Thyroid gland (tissue), 4 donors: ENCODE measurements around the gene HRH4. TPM values are rescaled to one million over a fixed set of nuclear protein-coding genes. Genes with fewer than 3 reads are reported as not detected.

Experiments
- DNase-seq, 2 donors: peaks; one replicate each; pipeline ENCODE4 v3.0.0-alpha.2; 2019
- H3K27ac ChIP-seq, 3 donors: fragments of 200-600 bp; sonication (generic); 1 replicate in 2 of 3; 2 replicates in 1 of 3; pipeline ENCODE4 v1.5.1; 2016 to 2019; ENCODE audit warnings: mild to moderate bottlenecking in 1 of 3, moderate library complexity in 1 of 3
- H3K27me3 ChIP-seq: fragments of 200-600 bp; sonication (generic); one replicate; pipeline ENCODE4 v1.5.1; 2019
- H3K36me3 ChIP-seq, 2 donors: fragments of 200-600 bp; sonication (generic); one replicate each; pipeline ENCODE4 v1.5.1; 2016 to 2019
- H3K4me1 ChIP-seq, 2 donors: fragments of 200-600 bp; sonication (generic); one replicate each; pipeline ENCODE4 v1.5.1; 2017 to 2019
- H3K4me3 ChIP-seq, 3 donors: fragments of 200-600 bp; sonication (generic); replicated peaks in 1 of 3; 1 replicate in 2 of 3; 2 replicates in 1 of 3; pipeline ENCODE4 v1.5.1; 2016; ENCODE audit warnings: mild to moderate bottlenecking in 1 of 3
- H3K9me3 ChIP-seq: fragments of 200-600 bp; sonication (generic); one replicate; pipeline ENCODE4 v1.5.1; 2017
- POLR2A ChIP-seq, 2 donors: fragments of 450-650 bp; IDR thresholded peaks; one replicate each; pipeline ENCODE4 v1.6.1; 2017; ENCODE audit warnings: antibody characterized with exemption in 2 of 2, mild to moderate bottlenecking in 2 of 2, moderate library complexity in 1 of 2
- WGBS, 2 donors: methylation state at CpG; one replicate each; pipeline ENCODE4 v1.1.5; 2017; 5-methylcytosine and 5-hydroxymethylcytosine counted together
- intact Hi-C: fragments of 100-400 bp; cut with DNase I; formaldehyde crosslinking; loops from one replicate; pipeline ENCODE4 v1.15.1; 2023
- total RNA-seq, 4 donors: library from RNA; depleted of rRNA; stranded (reverse); fragments of >200 nt; gene quantifications; one replicate each; pipeline ENCODE4 v1.2.3, GENCODE V29; 2016
- TF ChIP-seq, protein P1 (sequence below), 6 experiments: fragments of 200-600 bp in 3 of 6; fragments of 450-650 bp in 3 of 6; sonication (generic) in 3 of 6; IDR thresholded peaks; one replicate each; pipeline ENCODE4 v1.5.1; 2016 to 2019; ENCODE audit warnings: antibody characterized with exemption in 6 of 6, mild to moderate bottlenecking in 2 of 6, inconsistent platforms in 1 of 6, moderate library complexity in 1 of 6

HRH4 gene
- total RNA-seq, 4 donors from 2014 or later: not detected

DNA sequence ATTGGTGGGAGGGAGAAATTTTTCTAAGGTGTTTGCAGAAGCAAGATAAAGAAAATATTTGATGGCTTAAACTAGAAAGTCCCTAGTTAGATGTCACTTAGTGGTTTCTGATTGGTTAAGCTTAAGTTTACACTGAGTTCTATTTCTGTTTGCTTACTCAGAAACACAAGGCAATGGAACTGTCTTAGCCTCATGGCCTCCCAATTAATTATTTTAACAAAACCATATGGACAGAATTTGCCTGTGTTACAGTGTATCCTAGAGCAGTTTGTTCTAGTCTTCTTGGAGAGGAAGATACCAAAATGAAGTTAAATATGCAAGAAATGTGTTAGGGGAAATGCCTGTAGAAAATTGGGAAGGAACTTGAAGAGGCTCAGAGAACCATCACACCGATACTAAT is 38.6 kb upstream of the HRH4 start:
- no peak for DNase-seq
- peaks cover 3% of the 10 kb centered on the region for H3K27me3 ChIP-seq
- H3K36me3 ChIP-seq: no peaks in the 10 kb centered on the region
- no peak overlapping the region for H3K27ac ChIP-seq
- H3K9me3 ChIP-seq: no peaks in the 10 kb centered on the region
- WGBS, 2 donors: 79% methylated on average over 1 of the region's 1 CpG
- intact Hi-C loops: loop anchor here (10.0 kb wide), 1 partner anchor 67 kb away; no protein-coding TSS in a partner anchor
- no peak overlapping the region for H3K4me3 ChIP-seq
- TF ChIP-seq, protein P1, sequence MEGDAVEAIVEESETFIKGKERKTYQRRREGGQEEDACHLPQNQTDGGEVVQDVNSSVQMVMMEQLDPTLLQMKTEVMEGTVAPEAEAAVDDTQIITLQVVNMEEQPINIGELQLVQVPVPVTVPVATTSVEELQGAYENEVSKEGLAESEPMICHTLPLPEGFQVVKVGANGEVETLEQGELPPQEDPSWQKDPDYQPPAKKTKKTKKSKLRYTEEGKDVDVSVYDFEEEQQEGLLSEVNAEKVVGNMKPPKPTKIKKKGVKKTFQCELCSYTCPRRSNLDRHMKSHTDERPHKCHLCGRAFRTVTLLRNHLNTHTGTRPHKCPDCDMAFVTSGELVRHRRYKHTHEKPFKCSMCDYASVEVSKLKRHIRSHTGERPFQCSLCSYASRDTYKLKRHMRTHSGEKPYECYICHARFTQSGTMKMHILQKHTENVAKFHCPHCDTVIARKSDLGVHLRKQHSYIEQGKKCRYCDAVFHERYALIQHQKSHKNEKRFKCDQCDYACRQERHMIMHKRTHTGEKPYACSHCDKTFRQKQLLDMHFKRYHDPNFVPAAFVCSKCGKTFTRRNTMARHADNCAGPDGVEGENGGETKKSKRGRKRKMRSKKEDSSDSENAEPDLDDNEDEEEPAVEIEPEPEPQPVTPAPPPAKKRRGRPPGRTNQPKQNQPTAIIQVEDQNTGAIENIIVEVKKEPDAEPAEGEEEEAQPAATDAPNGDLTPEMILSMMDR (IDR thresholded peaks at IDR 0.05): no peak
- TF ChIP-seq POLR2A (IDR thresholded peaks at IDR 0.05): no peak
- no peaks in the 10 kb centered on the region for H3K4me1 ChIP-seq

DNA sequence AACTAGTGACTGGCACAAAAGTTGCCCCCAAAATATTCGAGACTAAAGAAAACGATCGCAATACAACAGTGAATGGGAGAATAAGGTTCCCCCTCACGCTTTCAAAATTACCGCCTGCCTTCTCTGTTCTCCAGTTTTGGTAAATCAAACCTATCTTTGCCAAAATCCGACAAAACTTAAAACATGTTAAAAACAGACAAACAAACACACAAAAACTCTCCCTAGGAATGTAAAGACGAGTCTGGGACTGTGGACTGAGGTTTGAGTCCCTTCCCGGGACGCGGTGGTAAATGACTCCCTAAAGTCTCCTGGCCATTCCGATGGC is 34.4 kb upstream of the HRH4 start:
- no peak for DNase-seq
- WGBS, 2 donors: 28 to 34% methylated on average over 11 of the region's 11 CpGs

DNA sequence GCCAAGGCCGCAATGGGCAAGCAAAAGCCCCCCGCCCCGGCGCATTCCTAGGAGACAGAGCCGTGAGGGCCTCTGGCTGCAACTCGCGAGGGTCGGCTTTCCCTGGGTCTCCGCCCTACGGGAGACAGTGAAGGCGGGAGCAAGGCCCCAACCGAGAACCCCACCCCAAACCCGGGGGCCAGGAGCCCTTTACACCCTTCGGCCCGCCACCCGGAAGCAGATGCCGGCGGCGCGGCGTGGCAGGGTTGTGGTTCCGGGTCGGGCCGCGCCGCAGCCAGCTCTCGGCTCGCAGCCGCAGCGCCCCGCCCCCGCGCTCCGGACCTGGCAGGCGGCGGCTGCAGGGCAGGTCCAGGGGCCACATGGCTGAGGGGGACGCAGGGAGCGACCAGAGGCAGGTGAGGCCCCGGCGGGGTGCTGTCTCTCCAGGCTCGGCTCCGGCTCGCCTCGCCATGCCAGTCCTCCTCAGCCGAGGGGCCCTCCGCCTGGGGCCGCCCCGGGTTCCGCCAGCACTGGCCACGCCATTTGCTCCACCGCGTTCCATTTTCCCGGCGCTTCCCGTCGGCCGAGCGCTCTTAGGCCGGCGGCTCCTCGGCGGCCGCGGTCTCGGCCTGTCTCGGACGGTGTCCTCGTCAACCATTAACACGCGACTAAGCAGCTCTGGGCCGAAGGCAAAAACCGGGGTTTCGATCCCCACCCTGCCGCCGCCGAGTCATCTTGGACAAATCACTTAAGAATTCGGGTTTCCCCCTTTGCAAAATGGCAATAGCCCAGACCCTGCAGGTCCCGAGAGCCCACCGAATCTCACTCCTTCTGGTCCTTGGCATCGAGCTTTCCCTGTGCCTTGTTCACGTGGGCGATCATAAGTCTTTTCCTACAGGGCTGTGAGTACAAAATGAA is 33.8 kb upstream of the HRH4 start, which contains the start of gene IMPACT:
IMPACT (plus strand) TSS at position 273 of the 897 bp plus-strand sequence; CDS start at position 360, 87 bp downstream.
- Histone ChIP-seq H3K9me3 (no peaks in the 10 kb centered on the region), H3K27ac (peak within 1 kb of the TSS; percentile 41 to 84 (median 73)), H3K36me3 (no peaks in the 10 kb centered on the region), H3K27me3 (no peaks in the 10 kb centered on the region), H3K4me3 (peak within 1 kb of the TSS; percentile 59 to 90 (median 76)), H3K4me1 (peaks cover 8 to 11% of the 10 kb centered on the region in 2 donors)
- intact Hi-C loops: loop anchor here (10.0 kb wide), 1 partner anchor 72 kb away; no protein-coding TSS in a partner anchor
- 3 to 5% methylated on average over 18 to 45 of the region's 82 CpGs for WGBS, 2 donors
- peak; percentile 84 to 86 for DNase-seq
- TF ChIP-seq, protein P1 (IDR thresholded peaks at IDR 0.05): no peak
- peak in 1 of 2 donors; percentile 82 for TF ChIP-seq POLR2A (IDR thresholded peaks at IDR 0.05)

More for the DNA sequence above, 34.4 kb upstream of the HRH4 start:
- Histone ChIP-seq H3K27me3 (no peaks in the 10 kb centered on the region), H3K36me3 (no peaks in the 10 kb centered on the region), H3K4me3 (peak overlapping the region; percentile 59 to 90 (median 76)), H3K27ac (peak overlapping the region; percentile 41 to 84 (median 73)), H3K4me1 (peaks cover 8 to 11% of the 10 kb centered on the region in 2 donors), H3K9me3 (no peaks in the 10 kb centered on the region)
- TF ChIP-seq, protein P1 (IDR thresholded peaks at IDR 0.05): no peak
- TF ChIP-seq POLR2A (IDR thresholded peaks at IDR 0.05): no peak
- intact Hi-C loops: loop anchor here (10.0 kb wide), 1 partner anchor 71 kb away; no protein-coding TSS in a partner anchor

DNA sequence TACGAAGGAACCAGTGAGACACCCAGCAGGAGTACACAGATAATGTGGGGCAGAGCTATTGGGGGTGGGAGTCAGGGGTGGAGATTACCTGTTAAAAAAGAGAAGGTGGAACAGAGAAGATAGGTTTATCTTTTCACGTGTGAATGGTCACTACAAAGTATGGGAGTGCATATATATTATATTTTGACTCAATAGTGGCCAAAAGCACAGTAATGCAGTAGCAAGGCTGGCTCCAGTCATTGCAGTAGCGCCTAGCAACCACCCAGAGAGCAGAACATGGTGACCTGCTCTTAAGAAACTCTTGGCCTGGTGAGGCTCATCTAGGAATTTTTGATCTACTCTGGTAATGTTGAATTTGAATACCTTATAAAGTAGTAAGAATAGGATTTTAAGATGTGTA is 33.0 kb upstream of the HRH4 start:
- H3K27me3 ChIP-seq: no peaks in the 10 kb centered on the region
- H3K4me1 ChIP-seq: peaks cover 8 to 11% of the 10 kb centered on the region in 2 donors
- no peak for TF ChIP-seq POLR2A (IDR thresholded peaks at IDR 0.05)
- TF ChIP-seq, protein P1 (IDR thresholded peaks at IDR 0.05): no peak
- intact Hi-C loops: loop anchor here (10.0 kb wide), 1 partner anchor 73 kb away; no protein-coding TSS in a partner anchor
- WGBS, 2 donors: 45 to 50% methylated on average over 3 of the region's 3 CpGs
- H3K36me3 ChIP-seq: no peaks in the 10 kb centered on the region
- no peak overlapping the region for H3K27ac ChIP-seq
- peak in 1 of 2 donors; percentile 2 for DNase-seq
- peak overlapping the region in 2 of 3 donors; percentile 59 to 76 for H3K4me3 ChIP-seq
- H3K9me3 ChIP-seq: no peaks in the 10 kb centered on the region

DNA sequence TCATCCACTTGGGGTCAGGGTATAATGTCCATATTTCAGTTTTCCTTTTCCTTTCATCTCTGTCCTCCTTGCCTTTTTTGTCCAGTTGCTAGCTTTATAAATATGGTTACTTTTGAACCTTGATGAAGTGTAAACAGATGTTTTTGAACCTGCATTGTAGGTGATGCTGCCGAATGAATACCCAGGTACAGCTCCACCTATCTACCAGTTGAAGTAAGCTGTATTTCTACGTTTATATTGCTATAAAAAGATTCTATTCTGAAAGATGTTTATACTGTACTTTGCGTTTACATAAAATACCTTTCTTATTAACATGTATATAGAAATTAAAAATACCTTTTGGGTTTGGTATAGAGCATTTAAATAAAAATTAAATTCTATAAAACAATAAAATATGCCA is 31.7 kb upstream of the HRH4 start:
- intact Hi-C loops: loop anchor here (10.0 kb wide), 1 partner anchor 74 kb away; no protein-coding TSS in a partner anchor
- Histone ChIP-seq H3K4me1 (peaks cover 8 to 11% of the 10 kb centered on the region in 2 donors), H3K36me3 (no peaks in the 10 kb centered on the region), H3K4me3 (no peak overlapping the region), H3K9me3 (no peaks in the 10 kb centered on the region), H3K27me3 (no peaks in the 10 kb centered on the region), H3K27ac (no peak overlapping the region)
- TF ChIP-seq, protein P1 (IDR thresholded peaks at IDR 0.05): peak in 1 of 6 experiments; percentile 16
- no peak for TF ChIP-seq POLR2A (IDR thresholded peaks at IDR 0.05)
- WGBS, 2 donors: 80 to 83% methylated on average over 3 of the region's 3 CpGs
- no peak for DNase-seq
